Activated CD8-positive, alpha-beta memory T cell treated with anti-CD3 and anti-CD28 coated beads, Interleukin-2, amount 10 ng/mL, durations not matched to agents 7 days and 5 days (primary cell): ENCODE data around the gene SLC25A42. TPM values are rescaled to one million over a fixed set of nuclear protein-coding genes. Genes with fewer than 3 reads are reported as not detected.
"Not testable (repeated sequence)": the region's sequence is repeated elsewhere in the genome, so short reads cannot be mapped to it uniquely, and the experiment has no call there.

Experiments
- ATAC-seq: fragments of 150-1000 bp; cut with Tn5 transposase; one replicate; pipeline ENCODE4 v1.10.0; 2021; ENCODE audit warnings: moderate library complexity
- CTCF ChIA-PET: fragments of 350-600 bp; sonication (Branson Sonifier 250); formaldehyde crosslinking; loops from one replicate; lab custom pipeline; 2021; ENCODE audit warnings: antibody characterized with exemption; lab: Charles Lee
- DNase-seq: peaks from one replicate; pipeline ENCODE4 v3.0.0-alpha.2; 2020
- H3K27ac Mint-ChIP-seq: one replicate; pipeline ENCODE4 v1.8.0; 2021; ENCODE audit warnings: mild to moderate bottlenecking, mixed read lengths
- H3K27me3 Mint-ChIP-seq: one replicate; pipeline ENCODE4 v1.8.0; 2021; ENCODE audit warnings: mixed read lengths
- H3K36me3 Mint-ChIP-seq: one replicate; pipeline ENCODE4 v1.8.0; 2021; ENCODE audit warnings: mild to moderate bottlenecking, mixed read lengths
- H3K4me1 Mint-ChIP-seq: one replicate; pipeline ENCODE4 v1.8.0; 2021; ENCODE audit warnings: mixed read lengths
- H3K4me3 Mint-ChIP-seq: one replicate; pipeline ENCODE4 v1.8.0; 2021; ENCODE audit warnings: mild to moderate bottlenecking, moderate library complexity, mixed read lengths
- H3K9me3 Mint-ChIP-seq: one replicate; pipeline ENCODE4 v1.8.0; 2022; ENCODE audit warnings: low read depth, mixed read lengths
- total RNA-seq, 2 experiments: library from RNA; stranded (reverse); gene quantifications; one replicate each; pipeline ENCODE4 v1.2.3, GENCODE V29; 2021

Gene SLC25A42
- total RNA-seq, 2 experiments from 2014 or later, result 15.6 to 18.7 TPM

GRCh38 chr19:19123386-19123785 is 59.6 kb downstream of the SLC25A42 start:
- H3K4me3 Mint-ChIP-seq, result no peak overlapping the region
- no peak for ATAC-seq
- no peaks in the 10 kb centered on the region for H3K4me1 Mint-ChIP-seq
- H3K9me3 Mint-ChIP-seq, result peaks cover 7% of the 10 kb centered on the region
- CTCF ChIA-PET, result no interaction called here
- DNase-seq, result no peak
- no peaks in the 10 kb centered on the region for H3K27me3 Mint-ChIP-seq
- peaks cover 23% of the 10 kb centered on the region for H3K36me3 Mint-ChIP-seq
- no peak overlapping the region for H3K27ac Mint-ChIP-seq

- Mint-ChIP-seq H3K9me3 (peaks cover 7% of the 10 kb centered on the region), H3K36me3 (peaks cover 34% of the 10 kb centered on the region), H3K27ac (no peak overlapping the region), H3K27me3 (no peaks in the 10 kb centered on the region), H3K4me1 (no peaks in the 10 kb centered on the region), H3K4me3 (no peak overlapping the region)
- ATAC-seq, result no peak
- CTCF ChIA-PET, result no interaction called here
- no peak for DNase-seq
Observed at GRCh38 chr19:19126102-19126501, 62.3 kb downstream of the SLC25A42 start.

GRCh38 chr19:19131989-19132388 is 68.2 kb downstream of the SLC25A42 start:
- peaks cover 32% of the 10 kb centered on the region for H3K36me3 Mint-ChIP-seq
- no peak overlapping the region for H3K4me3 Mint-ChIP-seq
- no peak for DNase-seq
- H3K4me1 Mint-ChIP-seq, result peaks cover 3% of the 10 kb centered on the region
- H3K9me3 Mint-ChIP-seq, result peaks cover 7% of the 10 kb centered on the region
- ATAC-seq, result no peak
- H3K27me3 Mint-ChIP-seq, result no peaks in the 10 kb centered on the region
- H3K27ac Mint-ChIP-seq, result no peak overlapping the region
- CTCF ChIA-PET, result no interaction called here

GRCh38 chr19:19132912-19133311 is 69.1 kb downstream of the SLC25A42 start:
- Mint-ChIP-seq H3K4me1 (peaks cover 8% of the 10 kb centered on the region), H3K36me3 (peaks cover 29% of the 10 kb centered on the region), H3K4me3 (no peak overlapping the region), H3K9me3 (peaks cover 6% of the 10 kb centered on the region), H3K27me3 (no peaks in the 10 kb centered on the region), H3K27ac (no peak overlapping the region)
- DNase-seq, result no peak
- no peak for ATAC-seq
- CTCF ChIA-PET, result no interaction called here

- H3K9me3 Mint-ChIP-seq, result peaks cover 5% of the 10 kb centered on the region
- no peak overlapping the region for H3K4me3 Mint-ChIP-seq
- no peak for ATAC-seq
- H3K27me3 Mint-ChIP-seq, result no peaks in the 10 kb centered on the region
- H3K36me3 Mint-ChIP-seq, result peaks cover 23% of the 10 kb centered on the region
- H3K27ac Mint-ChIP-seq, result no peak overlapping the region
- CTCF ChIA-PET, result no interaction called here
- no peak for DNase-seq
- H3K4me1 Mint-ChIP-seq, result peaks cover 19% of the 10 kb centered on the region
Observed at GRCh38 chr19:19133985-19134384, 70.2 kb downstream of the SLC25A42 start.

- DNase-seq (no peak), ATAC-seq (no peak)
- H3K27me3 Mint-ChIP-seq, result no peaks in the 10 kb centered on the region
- peaks cover 21% of the 10 kb centered on the region for H3K36me3 Mint-ChIP-seq
- peaks cover 23% of the 10 kb centered on the region for H3K4me1 Mint-ChIP-seq
- CTCF ChIA-PET, result no interaction called here
- H3K4me3 Mint-ChIP-seq, result no peak overlapping the region
- no peak overlapping the region for H3K27ac Mint-ChIP-seq
- peaks cover 5% of the 10 kb centered on the region for H3K9me3 Mint-ChIP-seq
Observed at GRCh38 chr19:19134687-19135158, 70.9 kb downstream of the SLC25A42 start.

GRCh38 chr19:19135713-19136112 is 71.9 kb downstream of the SLC25A42 start:
- not testable (repeated sequence) for H3K9me3 Mint-ChIP-seq, H3K4me3 Mint-ChIP-seq, ATAC-seq, DNase-seq, H3K27me3 Mint-ChIP-seq, H3K27ac Mint-ChIP-seq
- peaks cover 18% of the 10 kb centered on the region for H3K36me3 Mint-ChIP-seq
- CTCF ChIA-PET, result interaction anchor here (0.6 to 1.8 kb wide), 3 partner anchors 10 to 71 kb away, joined by 3 to 4 read pairs (median 4); no protein-coding TSS in a partner anchor
- peaks cover 23% of the 10 kb centered on the region for H3K4me1 Mint-ChIP-seq

GRCh38 chr19:19137556-19138108 is 73.8 kb downstream of the SLC25A42 start:
- Mint-ChIP-seq H3K4me3 (peak overlapping the region; percentile 87), H3K27ac (peak overlapping the region; percentile 95), H3K9me3 (no peaks in the 10 kb centered on the region), H3K27me3 (no peaks in the 10 kb centered on the region), H3K4me1 (peaks cover 23% of the 10 kb centered on the region), H3K36me3 (peaks cover 9% of the 10 kb centered on the region)
- no peak for ATAC-seq
- CTCF ChIA-PET, result no interaction called here
- no peak for DNase-seq

- CTCF ChIA-PET, result interaction anchor here (1.3 to 1.4 kb wide), 2 partner anchors 73 to 86 kb away, joined by 4 to 6 read pairs; no protein-coding TSS in a partner anchor
- DNase-seq, result peak; percentile 98
- Mint-ChIP-seq H3K9me3 (no peaks in the 10 kb centered on the region), H3K27ac (peak within 1 kb of the TSS; percentile 95), H3K27me3 (no peaks in the 10 kb centered on the region), H3K36me3 (peaks cover 4% of the 10 kb centered on the region), H3K4me3 (peak within 1 kb of the TSS; percentile 87), H3K4me1 (peaks cover 23% of the 10 kb centered on the region)
- peak; percentile 100 for ATAC-seq
Observed at GRCh38 chr19:19138109-19138981, 74.6 kb downstream of the SLC25A42 start, which contains the start of gene TMEM161A. Gene TMEM161A, minus strand, starts transcription at chr19:19138478. Its CDS starts 50 bp downstream, at chr19:19138428.

- CTCF ChIA-PET, result interaction anchor here (0.7 to 3.8 kb wide), 9 partner anchors 8 to 89 kb away, joined by 3 to 12 read pairs (median 4); partner anchors contain the start of gene SLC25A42
- Mint-ChIP-seq H3K36me3 (no peaks in the 10 kb centered on the region), H3K4me1 (peaks cover 23% of the 10 kb centered on the region), H3K4me3 (no peak overlapping the region), H3K9me3 (no peaks in the 10 kb centered on the region), H3K27me3 (no peaks in the 10 kb centered on the region), H3K27ac (no peak overlapping the region)
- ATAC-seq, result no peak
- no peak for DNase-seq
Observed at GRCh38 chr19:19139876-19140229, 76.1 kb downstream of the SLC25A42 start.

GRCh38 chr19:19140476-19140875 is 76.7 kb downstream of the SLC25A42 start:
- Mint-ChIP-seq H3K4me3 (no peak overlapping the region), H3K36me3 (no peaks in the 10 kb centered on the region), H3K27me3 (no peaks in the 10 kb centered on the region), H3K27ac (no peak overlapping the region), H3K9me3 (no peaks in the 10 kb centered on the region), H3K4me1 (peaks cover 20% of the 10 kb centered on the region)
- DNase-seq, result no peak
- CTCF ChIA-PET, result interaction anchor here (0.7 to 3.8 kb wide), 10 partner anchors 8 to 108 kb away, joined by 3 to 12 read pairs (median 4); partner anchors contain the start of gene SLC25A42
- no peak for ATAC-seq

- Mint-ChIP-seq H3K4me3 (no peak overlapping the region), H3K9me3 (no peaks in the 10 kb centered on the region), H3K27me3 (no peaks in the 10 kb centered on the region), H3K36me3 (no peaks in the 10 kb centered on the region), H3K27ac (no peak overlapping the region), H3K4me1 (peaks cover 19% of the 10 kb centered on the region)
- CTCF ChIA-PET, result interaction anchor here (2.0 to 3.8 kb wide), 3 partner anchors 14 to 33 kb away, joined by 4 to 12 read pairs (median 8); no protein-coding TSS in a partner anchor
- no peak for DNase-seq
- ATAC-seq, result no peak
Observed at GRCh38 chr19:19142347-19142746, 78.6 kb downstream of the SLC25A42 start.

GRCh38 chr19:19145281-19145680 is 81.5 kb downstream of the SLC25A42 start:
- Mint-ChIP-seq H3K36me3 (no peaks in the 10 kb centered on the region), H3K4me3 (no peak overlapping the region), H3K27ac (no peak overlapping the region), H3K9me3 (no peaks in the 10 kb centered on the region), H3K27me3 (no peaks in the 10 kb centered on the region), H3K4me1 (no peaks in the 10 kb centered on the region)
- DNase-seq (no peak), ATAC-seq (no peak)
- CTCF ChIA-PET, result interaction anchor here (0.6 to 2.4 kb wide), 22 partner anchors 9 to 345 kb away, joined by 3 to 20 read pairs (median 3); partner anchors contain the start of gene BORCS8
